ENCODE measurements around the gene RBM10.

- TF ChIP-seq EP300 (IDR thresholded peaks at IDR 0.05) = no peak
- TF ChIP-seq CTCF (IDR thresholded peaks at IDR 0.05) = no peak
- TF ChIP-seq POLR2AphosphoS5 (IDR thresholded peaks at IDR 0.05) = peak; percentile 93 to 95
- TF ChIP-seq POLR2A (IDR thresholded peaks at IDR 0.05; ENCODE audit: low read depth) = peak; percentile 83
Measured at GRCh38 chrX:47218280-47218919, 73.4 kb downstream of the RBM10 start, which contains the start of gene CDK16.
